Fibroblast of villous mesenchyme (primary cell): ENCODE results near the gene N4BP2L1. TPM values are rescaled to one million over a fixed set of nuclear protein-coding genes. Genes with fewer than 3 reads are reported as not detected.

Source experiments
- DNase-seq: peaks from one replicate; pipeline ENCODE4 v3.0.0-alpha.2; 2010; ENCODE audit warnings: low read depth
- H3K4me3 ChIP-seq: 2 replicates; pipeline ENCODE4 v1.5.1; 2011; ENCODE audit warnings: low read depth, mild to moderate bottlenecking, low read length
- CTCF ChIP-seq: IDR thresholded peaks from 2 replicates; pipeline ENCODE4 v1.5.1; 2012; ENCODE audit warnings: low read depth, mild to moderate bottlenecking, low read length; ENCODE audit not compliant: insufficient read depth
- total RNA-seq: library from RNA; depleted of rRNA; stranded (reverse); fragments of >200 nt; gene quantifications from 2 replicates; pipeline ENCODE4 v1.2.3, GENCODE V29; 2012

The N4BP2L1 gene
- total RNA-seq, 1 donor = 1.7 TPM

GRCh38 chr13:32407854-32408253, 20.1 kb downstream of the N4BP2L1 start:
- no peak for DNase-seq
- no peak for TF ChIP-seq CTCF
- H3K4me3 ChIP-seq = no peak overlapping the region

- H3K4me3 ChIP-seq = no peak overlapping the region
- TF ChIP-seq CTCF = no peak
- DNase-seq = no peak
Observed at GRCh38 chr13:32403108-32403507, 24.8 kb downstream of the N4BP2L1 start.

- peak; percentile 10 for DNase-seq
- no peak for TF ChIP-seq CTCF
- H3K4me3 ChIP-seq = no peak overlapping the region
Observed at GRCh38 chr13:32391101-32391619, 36.8 kb downstream of the N4BP2L1 start.

GRCh38 chr13:32390484-32390883, 37.4 kb downstream of the N4BP2L1 start:
- no peak overlapping the region for H3K4me3 ChIP-seq
- no peak for TF ChIP-seq CTCF
- DNase-seq = no peak

- no peak for DNase-seq
- H3K4me3 ChIP-seq = no peak overlapping the region
- TF ChIP-seq CTCF = no peak
Observed at GRCh38 chr13:32390048-32390447, 37.9 kb downstream of the N4BP2L1 start.

GRCh38 chr13:32385410-32385809, 42.5 kb downstream of the N4BP2L1 start:
- no peak for TF ChIP-seq CTCF
- no peak for DNase-seq
- H3K4me3 ChIP-seq = no peak overlapping the region

- DNase-seq = no peak
- no peak for TF ChIP-seq CTCF
- no peak overlapping the region for H3K4me3 ChIP-seq
Observed at GRCh38 chr13:32384702-32385101, 43.2 kb downstream of the N4BP2L1 start.
